VCaP (cell line): ENCODE data around the gene FTO.

Experiments
- H3K27ac ChIP-seq: fragments of 450-650 bp; 2 replicates; pipeline ENCODE4 v1.5.1; 2017
- TF ChIP-seq, protein P1 (sequence below): fragments of 450-650 bp; conservative IDR thresholded peaks from 2 replicates; pipeline ENCODE4 v1.5.1; 2017; ENCODE audit warnings: mild to moderate bottlenecking, moderate library complexity

Gene FTO

DNA sequence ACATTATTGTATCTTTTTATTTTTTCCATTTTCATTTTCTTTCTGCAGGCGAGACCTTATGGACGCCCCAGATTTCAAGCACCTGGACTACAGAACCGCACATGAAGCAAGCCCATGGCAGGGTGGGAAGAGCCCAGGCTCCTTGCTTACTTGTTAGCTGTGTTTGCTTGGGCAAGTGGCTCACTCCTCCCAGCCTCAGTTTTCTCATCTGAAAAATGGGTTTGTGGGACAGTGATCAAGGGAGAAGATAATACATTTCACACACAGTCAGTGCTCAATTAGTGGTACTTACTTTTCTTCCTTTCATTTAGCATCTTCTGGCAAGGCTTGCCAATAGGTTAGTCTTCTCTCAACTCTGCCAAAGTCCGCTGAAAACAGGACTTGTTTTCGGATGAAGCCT is 465.2 kb downstream of the FTO start:
- TF ChIP-seq, protein P1, sequence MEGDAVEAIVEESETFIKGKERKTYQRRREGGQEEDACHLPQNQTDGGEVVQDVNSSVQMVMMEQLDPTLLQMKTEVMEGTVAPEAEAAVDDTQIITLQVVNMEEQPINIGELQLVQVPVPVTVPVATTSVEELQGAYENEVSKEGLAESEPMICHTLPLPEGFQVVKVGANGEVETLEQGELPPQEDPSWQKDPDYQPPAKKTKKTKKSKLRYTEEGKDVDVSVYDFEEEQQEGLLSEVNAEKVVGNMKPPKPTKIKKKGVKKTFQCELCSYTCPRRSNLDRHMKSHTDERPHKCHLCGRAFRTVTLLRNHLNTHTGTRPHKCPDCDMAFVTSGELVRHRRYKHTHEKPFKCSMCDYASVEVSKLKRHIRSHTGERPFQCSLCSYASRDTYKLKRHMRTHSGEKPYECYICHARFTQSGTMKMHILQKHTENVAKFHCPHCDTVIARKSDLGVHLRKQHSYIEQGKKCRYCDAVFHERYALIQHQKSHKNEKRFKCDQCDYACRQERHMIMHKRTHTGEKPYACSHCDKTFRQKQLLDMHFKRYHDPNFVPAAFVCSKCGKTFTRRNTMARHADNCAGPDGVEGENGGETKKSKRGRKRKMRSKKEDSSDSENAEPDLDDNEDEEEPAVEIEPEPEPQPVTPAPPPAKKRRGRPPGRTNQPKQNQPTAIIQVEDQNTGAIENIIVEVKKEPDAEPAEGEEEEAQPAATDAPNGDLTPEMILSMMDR = no peak
- H3K27ac ChIP-seq = no peak overlapping the region

DNA sequence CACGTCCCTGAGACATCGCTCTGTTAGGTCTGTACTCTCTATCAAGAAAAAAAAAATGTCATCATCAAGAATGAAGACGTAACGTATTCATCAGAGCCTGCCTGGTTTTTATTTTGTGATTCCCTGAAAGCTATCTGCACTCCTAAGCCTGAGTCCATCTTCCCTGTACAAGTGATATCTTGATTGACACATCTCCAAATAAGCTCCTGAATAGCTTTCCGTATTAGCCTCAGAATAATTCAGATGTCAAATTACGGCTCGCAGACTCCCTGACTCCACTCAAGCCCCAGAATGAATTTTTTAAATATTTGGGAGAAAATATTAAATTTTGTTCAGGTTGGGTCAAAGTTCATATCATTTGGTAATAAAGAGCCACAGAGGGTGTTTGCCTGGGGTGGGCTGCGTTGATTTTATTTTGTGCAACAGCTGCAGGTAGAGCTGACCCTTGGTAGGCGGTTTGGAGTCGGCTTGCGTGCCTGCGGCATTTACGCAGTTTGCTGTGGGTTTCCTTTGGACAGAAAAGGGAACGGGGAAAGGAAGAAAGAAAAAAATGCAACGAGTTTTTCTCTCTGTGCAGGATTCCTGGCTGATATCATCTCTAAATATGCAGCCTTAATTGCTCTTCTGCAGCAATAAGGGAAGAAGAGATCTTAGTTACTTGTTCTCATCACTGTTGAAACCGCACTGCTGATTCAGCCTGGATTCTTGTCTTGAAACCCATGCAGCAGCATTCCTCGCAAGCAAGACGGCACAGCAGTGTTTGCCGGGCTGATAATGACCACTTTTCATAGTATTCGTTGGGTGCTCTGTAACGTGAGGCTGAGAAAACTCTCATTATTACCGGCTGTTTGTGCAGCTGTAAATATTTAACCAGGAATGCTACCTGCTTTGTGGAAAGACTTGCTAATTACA is 467.9 kb downstream of the FTO start:
- TF ChIP-seq, protein P1 = no peak
- peak overlapping the region; percentile 73 for H3K27ac ChIP-seq

DNA sequence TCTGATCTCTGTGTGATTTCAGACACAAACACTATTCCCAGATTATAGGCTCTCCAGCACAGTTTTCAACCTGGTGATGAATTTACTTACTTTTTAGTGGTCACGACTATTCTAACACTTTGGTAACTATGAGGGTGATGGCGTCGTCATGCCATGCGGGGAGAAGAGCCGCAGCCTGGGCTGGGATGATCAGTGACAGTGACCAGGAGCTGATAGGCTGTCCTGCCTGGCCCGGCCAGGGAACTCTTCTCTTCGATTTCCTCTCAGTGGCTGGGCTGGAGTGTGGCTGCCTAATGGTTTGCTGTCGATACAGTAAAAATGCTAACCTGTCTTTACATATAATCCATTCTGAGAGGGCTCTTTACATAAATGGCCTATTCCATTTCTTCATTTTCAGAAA is 469.5 kb downstream of the FTO start:
- TF ChIP-seq, protein P1 = no peak
- H3K27ac ChIP-seq = 0 out of 2 replicates have a peak overlapping the region, but pooled peaks have one; percentile 73

DNA sequence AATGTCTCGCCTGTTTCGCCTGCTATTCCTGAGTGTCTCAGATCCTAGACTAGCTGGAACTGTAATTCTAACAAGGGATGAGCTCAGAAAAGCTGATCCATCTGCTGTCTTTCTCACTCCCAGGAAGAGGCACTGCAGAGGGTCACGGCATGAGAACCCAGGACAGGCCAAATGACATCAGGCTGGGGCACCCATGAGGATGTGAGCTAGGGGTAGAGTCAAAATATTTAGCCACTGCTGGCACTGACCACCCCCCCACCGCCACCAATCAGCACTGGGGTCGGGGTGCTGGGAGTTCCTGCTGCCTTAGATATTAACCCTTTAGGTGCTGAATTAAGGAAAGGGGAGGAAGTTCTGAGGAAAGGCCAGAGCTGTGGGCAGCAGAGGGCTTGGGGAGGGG is 470.2 kb downstream of the FTO start:
- TF ChIP-seq, protein P1 = no peak
- H3K27ac ChIP-seq = no peak overlapping the region

DNA sequence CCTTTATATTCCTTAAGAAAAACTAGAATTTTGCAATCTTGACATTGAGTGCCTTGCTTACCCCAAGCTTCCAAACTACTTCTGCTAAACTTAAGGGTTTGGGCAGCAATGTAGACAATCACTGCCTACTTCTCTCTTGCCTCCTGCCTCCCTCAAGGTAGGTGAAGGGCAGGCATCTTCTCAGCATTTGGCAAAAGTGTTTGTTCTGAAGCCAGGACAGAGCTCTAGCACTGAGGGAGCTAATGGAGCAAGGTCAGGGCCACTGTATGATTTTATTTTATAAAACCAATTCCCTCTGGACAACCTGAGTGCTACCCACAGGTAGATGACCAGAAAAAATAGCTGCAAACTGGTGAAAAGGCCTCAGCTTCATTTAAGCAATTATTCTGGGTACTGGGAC is 470.8 kb downstream of the FTO start:
- TF ChIP-seq, protein P1 = no peak
- H3K27ac ChIP-seq = no peak overlapping the region

DNA sequence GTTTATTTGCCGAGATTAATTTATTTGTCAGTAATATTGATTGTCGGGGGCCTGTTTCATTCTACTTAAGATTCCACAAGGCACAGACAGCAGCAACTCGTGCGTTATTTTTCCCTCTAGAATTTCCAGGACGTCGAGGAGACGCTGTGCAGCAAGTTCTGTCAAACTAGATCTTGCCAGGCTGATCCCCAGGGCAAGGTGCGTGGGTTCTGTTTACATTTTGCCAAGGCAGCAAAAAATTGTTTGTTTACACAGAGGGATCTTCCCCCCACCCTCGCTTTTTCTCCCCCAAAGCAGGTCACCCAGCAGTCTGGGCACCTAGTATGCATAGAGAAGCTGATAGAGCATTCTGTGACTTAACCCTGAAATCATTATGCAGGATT is 471.2 kb downstream of the FTO start:
- TF ChIP-seq, protein P1 = no peak
- no peak overlapping the region for H3K27ac ChIP-seq

DNA sequence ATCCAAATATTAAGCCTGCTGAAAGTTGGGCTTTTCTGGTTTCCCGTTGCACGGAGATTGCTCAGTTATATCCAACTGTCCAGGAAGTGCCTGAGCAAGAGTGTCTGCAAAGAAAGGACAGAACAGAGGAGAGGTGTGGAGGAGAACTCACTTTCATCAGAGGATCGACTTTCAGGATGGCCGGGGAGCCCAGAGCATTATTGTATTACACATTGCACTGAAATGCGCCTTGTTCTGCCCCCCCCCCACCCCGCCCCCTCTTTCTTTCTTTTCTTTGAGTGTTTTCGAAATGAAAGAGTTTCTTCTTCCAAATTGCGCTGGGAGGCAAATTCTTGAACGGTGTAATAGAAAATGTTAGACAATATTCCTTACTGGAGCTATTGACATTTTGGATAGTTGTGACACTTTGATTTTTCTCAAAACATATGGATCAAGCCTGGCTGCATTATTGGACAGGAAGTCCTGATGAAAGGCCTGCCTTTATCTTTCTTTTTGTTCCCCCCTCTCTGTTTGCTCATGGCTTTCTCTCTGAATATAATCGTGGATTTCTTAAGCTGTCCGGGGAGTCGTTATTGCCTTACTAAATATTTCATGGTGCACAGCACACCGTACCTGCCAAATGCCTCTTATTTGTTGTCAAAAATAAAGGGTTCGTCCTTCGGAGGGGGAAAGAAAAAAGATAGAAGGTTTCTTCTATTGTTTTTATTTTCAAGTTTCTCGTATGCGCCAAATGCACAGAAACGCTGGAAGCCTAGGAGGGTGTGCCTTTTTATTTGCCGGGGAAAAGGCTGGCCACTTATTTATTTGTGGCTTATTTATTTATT is 471.8 kb downstream of the FTO start:
- H3K27ac ChIP-seq = peak overlapping the region; percentile 43
- TF ChIP-seq, protein P1 = no peak
